ENCODE measurements around the gene TMSB10. TPM values are rescaled to one million over a fixed set of nuclear protein-coding genes. Genes with fewer than 3 reads are reported as not detected.
A peak's percentile ranks its signal among the peaks of the same experiment; 100 is the strongest.

Gene TMSB10
- total and polyA plus RNA-seq, 2 of the 13 experiments (the other 11 are each of a cell fraction or from before 2014, with no cell fraction given): 665 to 708 TPM

DNA sequence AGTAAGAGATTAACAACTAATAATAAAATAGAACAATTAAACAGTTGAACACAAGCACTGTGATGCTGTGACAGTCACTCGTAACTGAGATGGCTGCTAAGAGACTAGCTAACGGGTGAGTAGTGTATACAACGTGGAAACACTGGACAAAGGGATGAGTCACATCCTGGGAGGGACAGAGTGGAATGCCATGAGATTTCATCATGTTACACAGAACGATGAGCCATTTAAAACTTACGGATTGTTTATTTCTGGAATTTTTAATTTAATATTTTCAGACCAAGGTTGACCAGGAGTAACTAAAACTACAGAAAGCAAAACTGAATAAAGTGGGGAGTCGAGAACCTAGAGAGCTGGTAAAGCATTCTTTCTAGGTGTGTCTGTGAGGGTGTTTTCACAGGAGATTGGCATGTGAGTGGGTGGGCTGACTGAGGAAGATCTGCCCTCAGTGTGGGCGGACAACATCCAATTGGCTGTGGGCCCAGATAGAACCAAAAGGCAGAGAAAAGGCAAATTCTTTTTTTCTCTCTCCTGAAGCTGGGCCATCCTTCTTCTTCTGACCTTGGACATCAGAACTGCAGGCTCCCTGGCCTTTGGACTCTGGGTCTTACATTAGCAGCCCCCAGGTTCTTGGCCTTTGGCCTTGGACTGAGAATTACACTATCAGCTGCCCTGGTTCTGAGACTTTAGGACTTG lies 14.6 kb downstream of the TMSB10 start (continued):
- TF ChIP-seq, protein P1, sequence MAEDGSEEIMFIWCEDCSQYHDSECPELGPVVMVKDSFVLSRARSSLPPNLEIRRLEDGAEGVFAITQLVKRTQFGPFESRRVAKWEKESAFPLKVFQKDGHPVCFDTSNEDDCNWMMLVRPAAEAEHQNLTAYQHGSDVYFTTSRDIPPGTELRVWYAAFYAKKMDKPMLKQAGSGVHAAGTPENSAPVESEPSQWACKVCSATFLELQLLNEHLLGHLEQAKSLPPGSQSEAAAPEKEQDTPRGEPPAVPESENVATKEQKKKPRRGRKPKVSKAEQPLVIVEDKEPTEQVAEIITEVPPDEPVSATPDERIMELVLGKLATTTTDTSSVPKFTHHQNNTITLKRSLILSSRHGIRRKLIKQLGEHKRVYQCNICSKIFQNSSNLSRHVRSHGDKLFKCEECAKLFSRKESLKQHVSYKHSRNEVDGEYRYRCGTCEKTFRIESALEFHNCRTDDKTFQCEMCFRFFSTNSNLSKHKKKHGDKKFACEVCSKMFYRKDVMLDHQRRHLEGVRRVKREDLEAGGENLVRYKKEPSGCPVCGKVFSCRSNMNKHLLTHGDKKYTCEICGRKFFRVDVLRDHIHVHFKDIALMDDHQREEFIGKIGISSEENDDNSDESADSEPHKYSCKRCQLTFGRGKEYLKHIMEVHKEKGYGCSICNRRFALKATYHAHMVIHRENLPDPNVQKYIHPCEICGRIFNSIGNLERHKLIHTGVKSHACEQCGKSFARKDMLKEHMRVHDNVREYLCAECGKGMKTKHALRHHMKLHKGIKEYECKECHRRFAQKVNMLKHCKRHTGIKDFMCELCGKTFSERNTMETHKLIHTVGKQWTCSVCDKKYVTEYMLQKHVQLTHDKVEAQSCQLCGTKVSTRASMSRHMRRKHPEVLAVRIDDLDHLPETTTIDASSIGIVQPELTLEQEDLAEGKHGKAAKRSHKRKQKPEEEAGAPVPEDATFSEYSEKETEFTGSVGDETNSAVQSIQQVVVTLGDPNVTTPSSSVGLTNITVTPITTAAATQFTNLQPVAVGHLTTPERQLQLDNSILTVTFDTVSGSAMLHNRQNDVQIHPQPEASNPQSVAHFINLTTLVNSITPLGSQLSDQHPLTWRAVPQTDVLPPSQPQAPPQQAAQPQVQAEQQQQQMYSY (CRISPR knock-in tag; IDR thresholded peaks at IDR 0.05): no peak
- no peak for TF ChIP-seq ZNF33B (CRISPR knock-in tag; IDR thresholded peaks at IDR 0.05)
- no peak for TF ChIP-seq SALL2 (CRISPR knock-in tag; IDR thresholded peaks at IDR 0.05)
- peak; percentile 84 for TF ChIP-seq DMAP1 (CRISPR knock-in tag; IDR thresholded peaks at IDR 0.05)
- peak; percentile 79 for TF ChIP-seq ESRRA (CRISPR knock-in tag; IDR thresholded peaks at IDR 0.05; ENCODE audit: low read depth)
- TF ChIP-seq, protein P2, sequence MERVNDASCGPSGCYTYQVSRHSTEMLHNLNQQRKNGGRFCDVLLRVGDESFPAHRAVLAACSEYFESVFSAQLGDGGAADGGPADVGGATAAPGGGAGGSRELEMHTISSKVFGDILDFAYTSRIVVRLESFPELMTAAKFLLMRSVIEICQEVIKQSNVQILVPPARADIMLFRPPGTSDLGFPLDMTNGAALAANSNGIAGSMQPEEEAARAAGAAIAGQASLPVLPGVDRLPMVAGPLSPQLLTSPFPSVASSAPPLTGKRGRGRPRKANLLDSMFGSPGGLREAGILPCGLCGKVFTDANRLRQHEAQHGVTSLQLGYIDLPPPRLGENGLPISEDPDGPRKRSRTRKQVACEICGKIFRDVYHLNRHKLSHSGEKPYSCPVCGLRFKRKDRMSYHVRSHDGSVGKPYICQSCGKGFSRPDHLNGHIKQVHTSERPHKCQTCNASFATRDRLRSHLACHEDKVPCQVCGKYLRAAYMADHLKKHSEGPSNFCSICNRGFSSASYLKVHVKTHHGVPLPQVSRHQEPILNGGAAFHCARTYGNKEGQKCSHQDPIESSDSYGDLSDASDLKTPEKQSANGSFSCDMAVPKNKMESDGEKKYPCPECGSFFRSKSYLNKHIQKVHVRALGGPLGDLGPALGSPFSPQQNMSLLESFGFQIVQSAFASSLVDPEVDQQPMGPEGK (CRISPR knock-in tag; IDR thresholded peaks at IDR 0.05): peak; percentile 38; the same call in 1 of the 2 replicates
- TF ChIP-seq, protein P3, sequence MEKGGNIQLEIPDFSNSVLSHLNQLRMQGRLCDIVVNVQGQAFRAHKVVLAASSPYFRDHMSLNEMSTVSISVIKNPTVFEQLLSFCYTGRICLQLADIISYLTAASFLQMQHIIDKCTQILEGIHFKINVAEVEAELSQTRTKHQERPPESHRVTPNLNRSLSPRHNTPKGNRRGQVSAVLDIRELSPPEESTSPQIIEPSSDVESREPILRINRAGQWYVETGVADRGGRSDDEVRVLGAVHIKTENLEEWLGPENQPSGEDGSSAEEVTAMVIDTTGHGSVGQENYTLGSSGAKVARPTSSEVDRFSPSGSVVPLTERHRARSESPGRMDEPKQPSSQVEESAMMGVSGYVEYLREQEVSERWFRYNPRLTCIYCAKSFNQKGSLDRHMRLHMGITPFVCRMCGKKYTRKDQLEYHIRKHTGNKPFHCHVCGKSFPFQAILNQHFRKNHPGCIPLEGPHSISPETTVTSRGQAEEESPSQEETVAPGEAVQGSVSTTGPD (CRISPR knock-in tag; IDR thresholded peaks at IDR 0.05): no peak
- TF ChIP-seq, protein P4, sequence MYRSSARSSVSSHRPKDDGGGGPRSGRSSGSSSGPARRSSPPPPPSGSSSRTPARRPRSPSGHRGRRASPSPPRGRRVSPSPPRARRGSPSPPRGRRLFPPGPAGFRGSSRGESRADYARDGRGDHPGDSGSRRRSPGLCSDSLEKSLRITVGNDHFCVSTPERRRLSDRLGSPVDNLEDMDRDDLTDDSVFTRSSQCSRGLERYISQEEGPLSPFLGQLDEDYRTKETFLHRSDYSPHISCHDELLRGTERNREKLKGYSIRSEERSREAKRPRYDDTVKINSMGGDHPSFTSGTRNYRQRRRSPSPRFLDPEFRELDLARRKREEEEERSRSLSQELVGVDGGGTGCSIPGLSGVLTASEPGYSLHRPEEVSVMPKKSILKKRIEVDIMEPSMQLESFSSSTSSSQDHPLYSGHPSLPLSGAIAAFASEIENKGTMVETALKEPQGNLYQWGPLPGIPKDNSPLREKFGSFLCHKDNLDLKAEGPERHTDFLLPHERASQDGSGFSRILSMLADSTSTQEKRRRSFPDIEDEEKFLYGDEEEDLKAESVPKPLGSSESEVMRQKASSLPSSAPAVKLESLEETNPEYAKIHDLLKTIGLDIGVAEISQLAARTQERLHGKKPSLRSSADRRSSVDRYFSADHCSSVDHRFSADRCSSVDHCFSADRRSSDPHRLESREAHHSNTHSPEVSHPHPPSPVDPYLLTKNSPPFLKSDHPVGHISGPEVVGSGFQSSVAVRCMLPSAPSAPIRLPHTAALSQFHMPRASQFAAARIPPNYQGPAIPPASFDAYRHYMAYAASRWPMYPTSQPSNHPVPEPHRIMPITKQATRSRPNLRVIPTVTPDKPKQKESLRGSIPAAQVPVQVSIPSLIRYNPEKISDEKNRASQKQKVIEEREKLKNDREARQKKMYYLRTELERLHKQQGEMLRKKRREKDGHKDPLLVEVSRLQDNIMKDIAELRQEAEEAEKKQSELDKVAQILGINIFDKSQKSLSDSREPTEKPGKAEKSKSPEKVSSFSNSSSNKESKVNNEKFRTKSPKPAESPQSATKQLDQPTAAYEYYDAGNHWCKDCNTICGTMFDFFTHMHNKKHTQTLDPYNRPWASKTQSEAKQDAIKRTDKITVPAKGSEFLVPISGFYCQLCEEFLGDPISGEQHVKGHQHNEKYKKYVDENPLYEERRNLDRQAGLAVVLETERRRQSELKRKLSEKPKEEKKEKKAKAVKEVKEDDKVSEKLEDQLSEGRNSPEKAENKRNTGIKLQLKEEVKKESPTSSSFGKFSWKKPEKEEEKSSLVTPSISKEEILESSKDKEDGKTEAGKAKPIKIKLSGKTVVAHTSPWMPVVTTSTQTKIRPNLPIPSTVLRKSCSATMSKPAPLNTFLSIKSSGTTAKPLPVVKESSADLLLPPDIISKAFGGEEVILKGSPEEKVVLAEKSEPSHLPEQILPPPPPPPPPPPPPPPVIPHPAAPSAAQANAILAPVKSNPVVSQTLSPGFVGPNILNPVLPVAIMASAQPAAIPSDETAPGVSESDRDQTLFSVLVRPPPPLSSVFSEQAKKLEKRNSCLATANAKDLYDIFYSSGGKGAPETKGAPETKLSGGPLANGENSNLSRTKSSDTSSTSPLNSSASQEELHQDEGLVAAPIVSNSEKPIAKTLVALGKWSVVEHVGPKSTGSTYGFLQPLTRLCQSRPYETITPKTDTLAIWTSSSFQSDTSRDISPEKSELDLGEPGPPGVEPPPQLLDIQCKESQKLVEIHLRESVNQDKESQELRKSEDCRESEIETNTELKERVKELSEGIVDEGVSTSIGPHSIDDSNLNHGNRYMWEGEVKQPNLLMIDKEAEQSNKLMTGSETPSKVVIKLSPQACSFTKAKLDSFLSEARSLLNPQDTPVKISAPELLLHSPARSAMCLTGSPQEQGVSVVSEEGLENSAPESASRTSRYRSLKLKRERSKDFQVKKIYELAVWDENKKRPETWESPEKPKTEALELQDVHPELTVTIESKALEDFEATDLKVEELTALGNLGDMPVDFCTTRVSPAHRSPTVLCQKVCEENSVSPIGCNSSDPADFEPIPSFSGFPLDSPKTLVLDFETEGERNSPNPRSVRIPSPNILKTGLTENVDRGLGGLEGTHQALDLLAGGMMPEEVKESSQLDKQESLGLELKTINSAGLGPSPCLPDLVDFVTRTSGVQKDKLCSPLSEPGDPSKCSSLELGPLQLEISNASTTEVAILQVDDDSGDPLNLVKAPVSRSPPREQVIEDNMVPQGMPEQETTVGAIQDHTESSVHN (CRISPR knock-in tag; IDR thresholded peaks at IDR 0.05): no peak
- TF ChIP-seq, protein P5, sequence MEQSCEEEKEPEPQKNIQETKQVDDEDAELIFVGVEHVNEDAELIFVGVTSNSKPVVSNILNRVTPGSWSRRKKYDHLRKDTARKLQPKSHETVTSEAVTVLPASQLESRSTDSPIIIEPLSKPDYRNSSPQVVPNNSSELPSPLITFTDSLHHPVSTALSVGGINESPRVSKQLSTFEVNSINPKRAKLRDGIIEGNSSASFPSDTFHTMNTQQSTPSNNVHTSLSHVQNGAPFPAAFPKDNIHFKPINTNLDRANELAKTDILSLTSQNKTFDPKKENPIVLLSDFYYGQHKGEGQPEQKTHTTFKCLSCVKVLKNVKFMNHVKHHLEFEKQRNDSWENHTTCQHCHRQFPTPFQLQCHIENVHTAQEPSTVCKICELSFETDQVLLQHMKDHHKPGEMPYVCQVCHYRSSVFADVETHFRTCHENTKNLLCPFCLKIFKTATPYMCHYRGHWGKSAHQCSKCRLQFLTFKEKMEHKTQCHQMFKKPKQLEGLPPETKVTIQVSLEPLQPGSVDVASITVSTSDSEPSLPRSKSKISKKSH (CRISPR knock-in tag; IDR thresholded peaks at IDR 0.05; ENCODE audit: borderline replicate concordance): no peak

Data from HepG2 (cell line).